Breast epithelium (tissue), 3 donors: Measurements from ENCODE around the gene EP400.

Experiments used
- POLR2A ChIP-seq: fragments of 450-650 bp; IDR thresholded peaks from one replicate; pipeline ENCODE4 v1.6.1; 2016; ENCODE audit warnings: antibody characterized with exemption, mild to moderate bottlenecking, moderate library complexity
- POLR2AphosphoS5 ChIP-seq, 3 donors: sonication (generic); formaldehyde crosslinking; IDR thresholded peaks; one replicate each; pipeline ENCODE4 v1.6.1; 2017; ENCODE audit warnings: antibody characterized with exemption in 3 of 3
- TF ChIP-seq, protein P1 (sequence below), 3 donors: fragments of 450-650 bp; IDR thresholded peaks; one replicate each; pipeline ENCODE4 v1.5.1; 2016 to 2017; ENCODE audit warnings: antibody characterized with exemption in 3 of 3, mild to moderate bottlenecking in 3 of 3, moderate library complexity in 3 of 3

DNA sequence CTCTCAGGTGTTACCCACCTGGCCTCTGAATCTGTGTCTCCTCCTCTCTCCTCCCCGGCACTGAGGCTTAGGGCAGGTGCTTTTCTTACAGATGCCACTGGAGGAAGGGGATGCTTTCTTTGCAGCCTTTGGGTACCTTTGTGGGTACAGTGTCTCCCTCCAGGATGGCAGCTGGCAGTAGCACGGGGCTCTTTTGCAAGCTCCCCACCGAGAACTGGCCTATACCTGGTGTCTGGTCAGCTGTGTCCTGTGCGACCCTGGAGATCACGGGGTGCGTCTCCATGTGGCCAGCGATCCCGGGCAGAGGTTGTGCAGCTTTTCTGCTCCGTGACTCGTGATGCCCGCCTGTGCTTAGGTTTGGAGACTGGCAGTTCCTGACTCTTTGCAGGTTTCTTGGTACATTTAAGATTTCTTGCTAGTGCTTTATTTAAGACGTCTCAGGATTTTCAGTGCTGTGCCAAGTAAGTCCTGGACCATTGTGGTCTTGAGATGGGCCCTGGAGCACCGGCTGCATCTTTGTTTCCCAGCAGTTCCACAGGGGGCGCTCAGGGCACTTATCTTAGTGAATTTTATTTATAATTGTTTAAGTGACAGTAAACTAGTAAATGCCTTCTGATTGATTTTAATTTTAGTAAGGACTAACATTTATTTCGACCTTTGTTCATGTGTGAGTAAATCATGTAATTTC is 125.4 kb downstream of the EP400 start:
- TF ChIP-seq, protein P1, sequence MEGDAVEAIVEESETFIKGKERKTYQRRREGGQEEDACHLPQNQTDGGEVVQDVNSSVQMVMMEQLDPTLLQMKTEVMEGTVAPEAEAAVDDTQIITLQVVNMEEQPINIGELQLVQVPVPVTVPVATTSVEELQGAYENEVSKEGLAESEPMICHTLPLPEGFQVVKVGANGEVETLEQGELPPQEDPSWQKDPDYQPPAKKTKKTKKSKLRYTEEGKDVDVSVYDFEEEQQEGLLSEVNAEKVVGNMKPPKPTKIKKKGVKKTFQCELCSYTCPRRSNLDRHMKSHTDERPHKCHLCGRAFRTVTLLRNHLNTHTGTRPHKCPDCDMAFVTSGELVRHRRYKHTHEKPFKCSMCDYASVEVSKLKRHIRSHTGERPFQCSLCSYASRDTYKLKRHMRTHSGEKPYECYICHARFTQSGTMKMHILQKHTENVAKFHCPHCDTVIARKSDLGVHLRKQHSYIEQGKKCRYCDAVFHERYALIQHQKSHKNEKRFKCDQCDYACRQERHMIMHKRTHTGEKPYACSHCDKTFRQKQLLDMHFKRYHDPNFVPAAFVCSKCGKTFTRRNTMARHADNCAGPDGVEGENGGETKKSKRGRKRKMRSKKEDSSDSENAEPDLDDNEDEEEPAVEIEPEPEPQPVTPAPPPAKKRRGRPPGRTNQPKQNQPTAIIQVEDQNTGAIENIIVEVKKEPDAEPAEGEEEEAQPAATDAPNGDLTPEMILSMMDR (IDR thresholded peaks at IDR 0.05) = no peak
- TF ChIP-seq POLR2AphosphoS5 (IDR thresholded peaks at IDR 0.05) (no peak), POLR2A (no peak)
